ENCODE results near the gene P3H3. TPM values are rescaled to one million over a fixed set of nuclear protein-coding genes. Genes with fewer than 3 reads are reported as not detected.

The P3H3 gene
- total and polyA plus RNA-seq, 2 donors (not counting 3 experiments of a cell fraction or from before 2014, with no cell fraction given): 75.9 to 76.5 TPM

- Histone ChIP-seq H3K9me1 (replicated peaks; ENCODE audit: control insufficient read depth, extremely low read depth, insufficient read depth, low read length) (no peaks in the 10 kb centered on the region), H3K27me3 (ENCODE audit: control insufficient read depth in 2 of 2, insufficient read depth in 2 of 2, low read length in 2 of 2) (peaks cover 3% of the 10 kb centered on the region in 2 experiments), H3K27ac (ENCODE audit: insufficient read depth, low read depth, low read length) (no peak within 1 kb of the TSS), H3K9me3 (replicated peaks; ENCODE audit: control insufficient read depth, insufficient read depth, low read length) (no peaks in the 10 kb centered on the region), H3K4me1 (ENCODE audit: control insufficient read depth, extremely low read depth, insufficient read depth, low read length) (peaks cover 19% of the 10 kb centered on the region), H4K20me1 (replicated peaks; ENCODE audit: control insufficient read depth, extremely low read depth, insufficient read depth, low read length) (no peaks in the 10 kb centered on the region), H3K4me2 (ENCODE audit: insufficient read depth, low read length) (peak within 1 kb of the TSS; percentile 39), H3K36me3 (ENCODE audit: control insufficient read depth in 2 of 2, extremely low read depth in 1 of 2, insufficient read depth in 2 of 2, low read length in 2 of 2) (no peaks in the 10 kb centered on the region), H3K9ac (replicated peaks; ENCODE audit: extremely low read depth, insufficient read depth, low read length) (no peak within 1 kb of the TSS), H3K79me2 (ENCODE audit: control insufficient read depth, insufficient read depth, low read length) (no peaks in the 10 kb centered on the region), H3K4me3 (replicated peaks in 1 of 3; ENCODE audit: insufficient read depth in 1 of 3, low read depth in 1 of 3, low read length in 3 of 3) (peak within 1 kb of the TSS in 1 of 3 experiments; percentile 55), H2AFZ (ENCODE audit: low read depth, low read length) (peak within 1 kb of the TSS; percentile 60)
- TF ChIP-seq FOS (IDR thresholded peaks at IDR 0.05; ENCODE audit: borderline replicate concordance, insufficient read depth, low read length) (no peak), POLR2A (IDR thresholded peaks at IDR 0.05; ENCODE audit: low read depth, low read length) (no peak), EZH2 (IDR thresholded peaks at IDR 0.05; ENCODE audit: borderline replicate concordance, low read depth, low read length, severe bottlenecking) (no peak), MYC (IDR thresholded peaks at IDR 0.05; ENCODE audit: low read depth, low read length) (no peak), GATA2 (IDR thresholded peaks at IDR 0.05; ENCODE audit: insufficient read depth, insufficient read length, low read depth, low read length) (no peak), CTCF (IDR thresholded peaks at IDR 0.05; ENCODE audit: extremely low read depth in 1 of 2, insufficient read depth in 1 of 2, low read depth in 1 of 2, low read length in 2 of 2) (no peak), MAX (IDR thresholded peaks at IDR 0.05; ENCODE audit: insufficient read depth, insufficient read length) (no peak)
- no TSS peak for BruUV-seq (replicated peaks)
- ChIA-PET POLR2A (interaction anchor here (0.6 to 1.7 kb wide), 5 partner anchors 55 to 177 kb away, joined by 3 to 15 read pairs (median 4); partner anchors contain the start of genes MLF2 and PTMS), CTCF (interaction anchor here (0.7 to 12.0 kb wide), 8 partner anchors 9 to 203 kb away, joined by 3 to 148 read pairs (median 5); partner anchors contain the start of genes MLF2 and PTMS)
- DNase-seq (ENCODE audit: low read depth, low spot score): no peak
- intact Hi-C loops (cut with micrococcal nuclease): no loop called here
- dilution Hi-C loops (cut with MboI; ENCODE audit: extremely low pct_ligation_motif_present, low sequenced_read_pairs): no loop called here
- no peak for FAIRE-seq
Measured at GRCh38 chr12:6821591-6822425, 6.4 kb upstream of the P3H3 start, which contains the start of gene GPR162. Gene GPR162, plus strand, starts transcription at chr12:6821821. Its CDS starts 2,078 bp downstream, at chr12:6823899.

All from endothelial cell of umbilical vein (primary cell).